GM23338 (cell line): ENCODE results near the gene NME4. TPM values are rescaled to one million over a fixed set of nuclear protein-coding genes. Genes with fewer than 3 reads are reported as not detected.

ENCODE experiments used
- ATAC-seq: fragments of 200-7000 bp; cut with Tn5 transposase; 3 replicates; pipeline ENCODE4 v1.9.1; 2020
- DNase-seq: peaks from one replicate; pipeline ENCODE4 v3.0.0-alpha.2; 2015; ENCODE audit warnings: low spot score
- H2AFZ ChIP-seq: fragments of 200-600 bp; sonication (generic); 2 replicates; pipeline ENCODE4 v1.8.0; 2016; ENCODE audit warnings: antibody characterized with exemption, mild to moderate bottlenecking, moderate library complexity
- H3F3A ChIP-seq: fragments of 200-600 bp; sonication (generic); replicated peaks from 2 replicates; pipeline ENCODE4 v1.8.0; 2017; ENCODE audit warnings: antibody characterized with exemption, mixed run types, low read depth
- H3K27ac ChIP-seq: fragments of 200-600 bp; sonication (generic); 2 replicates; pipeline ENCODE4 v1.6.1; 2016; ENCODE audit warnings: low read depth
- H3K27me3 ChIP-seq: fragments of 200-600 bp; sonication (generic); 2 replicates; pipeline ENCODE4 v1.8.0; 2016; ENCODE audit warnings: mild to moderate bottlenecking, mixed run types, moderate library complexity; ENCODE audit not compliant: insufficient read depth
- H3K36me3 ChIP-seq: fragments of 200-600 bp; sonication (generic); 2 replicates; pipeline ENCODE4 v1.8.0; 2016; ENCODE audit warnings: mild to moderate bottlenecking; ENCODE audit not compliant: insufficient read depth
- H3K4me1 ChIP-seq: fragments of 200-600 bp; sonication (generic); 2 replicates; pipeline ENCODE4 v1.8.0; 2016; ENCODE audit warnings: mild to moderate bottlenecking, moderate library complexity; ENCODE audit not compliant: insufficient read depth
- H3K4me2 ChIP-seq: fragments of 200-600 bp; sonication (generic); 2 replicates; pipeline ENCODE4 v1.7.1; 2017; ENCODE audit warnings: mixed run types
- H3K4me3 ChIP-seq: fragments of 200-600 bp; sonication (generic); 2 replicates; pipeline ENCODE4 v1.6.1; 2016; ENCODE audit warnings: mixed run types
- H3K79me2 ChIP-seq: fragments of 200-600 bp; sonication (generic); replicated peaks from 2 replicates; pipeline ENCODE4 v1.8.0; 2017; ENCODE audit warnings: mild to moderate bottlenecking; ENCODE audit not compliant: insufficient read depth
- H3K9me2 ChIP-seq: fragments of 200-600 bp; sonication (generic); 2 replicates; pipeline ENCODE4 v1.8.0; 2017; ENCODE audit not compliant: insufficient read depth
- H4K20me1 ChIP-seq: fragments of 200-600 bp; sonication (generic); replicated peaks from 2 replicates; pipeline ENCODE4 v1.8.0; 2017; ENCODE audit warnings: mild to moderate bottlenecking; ENCODE audit not compliant: insufficient read depth
- H3K27ac Mint-ChIP-seq: 2 replicates; pipeline ENCODE4 v1.8.0; 2020; ENCODE audit warnings: inconsistent platforms, mild to moderate bottlenecking, moderate library complexity, mixed read lengths
- H3K27me3 Mint-ChIP-seq: 3 replicates; pipeline ENCODE4 v1.8.0; 2022; ENCODE audit warnings: low read depth, mild to moderate bottlenecking, moderate library complexity, mixed read lengths, inconsistent platforms; ENCODE audit not compliant: insufficient read depth, poor library complexity
- H3K36me3 Mint-ChIP-seq: 3 replicates; pipeline ENCODE4 v1.8.0; 2021; ENCODE audit warnings: low read depth, mild to moderate bottlenecking, inconsistent platforms, moderate library complexity, mixed read lengths
- H3K4me1 Mint-ChIP-seq: 3 replicates; pipeline ENCODE4 v1.8.0; 2020; ENCODE audit warnings: mild to moderate bottlenecking, inconsistent platforms, mixed read lengths
- H3K4me3 Mint-ChIP-seq: 3 replicates; pipeline ENCODE4 v1.8.0; 2021; ENCODE audit warnings: moderate library complexity, mild to moderate bottlenecking, inconsistent platforms, mixed read lengths
- H3K9me3 Mint-ChIP-seq: 3 replicates; pipeline ENCODE4 v1.8.0; 2020; ENCODE audit warnings: moderate library complexity, mild to moderate bottlenecking, inconsistent platforms, mixed read lengths
- CREB1 ChIP-seq: fragments of 250-450 bp; sonication (Bioruptor Pico); IDR thresholded peaks from 2 replicates; pipeline ENCODE4 v1.5.0; 2020; ENCODE audit warnings: low read depth, mild to moderate bottlenecking, moderate library complexity
- CTCF ChIP-seq, 2 experiments: fragments of 200-600 bp in 1 of 2; sonication (generic) in 1 of 2; conservative IDR thresholded peaks; 2 replicates each; pipeline versions ENCODE4 v1.5.1 to v1.6.1; 2016 to 2017; ENCODE audit warnings: antibody characterized with exemption in 2 of 2, low read depth in 2 of 2, mild to moderate bottlenecking in 2 of 2, moderate library complexity in 1 of 2
- EZH2 ChIP-seq: fragments of 200-600 bp; sonication (generic); IDR thresholded peaks from one replicate; pipeline ENCODE4 v1.8.0; 2017; ENCODE audit warnings: antibody characterized with exemption, mild to moderate bottlenecking, low read depth; ENCODE audit not compliant: unreplicated experiment
- EZH2phosphoT487 ChIP-seq: fragments of 200-600 bp; sonication (generic); IDR thresholded peaks from one replicate; pipeline ENCODE4 v1.8.1; 2018; ENCODE audit warnings: antibody characterized with exemption; ENCODE audit not compliant: unreplicated experiment
- JUNB ChIP-seq: IDR thresholded peaks from one replicate; pipeline ENCODE4 v1.6.1; 2016; ENCODE audit warnings: antibody characterized with exemption; ENCODE audit not compliant: unreplicated experiment
- NANOG ChIP-seq: IDR thresholded peaks from 2 replicates; pipeline ENCODE4 v1.6.1; 2016; ENCODE audit warnings: antibody characterized with exemption, borderline replicate concordance
- POLR2AphosphoS5 ChIP-seq: IDR thresholded peaks from 2 replicates; pipeline ENCODE4 v1.6.1; 2016; ENCODE audit warnings: antibody characterized with exemption, low read depth
- REST ChIP-seq: IDR thresholded peaks from one replicate; pipeline ENCODE4 v1.6.1; 2018; ENCODE audit warnings: antibody characterized with exemption; ENCODE audit not compliant: unreplicated experiment
- STAT1 ChIP-seq: IDR thresholded peaks from one replicate; pipeline ENCODE4 v1.6.1; 2016; ENCODE audit warnings: antibody characterized with exemption; ENCODE audit not compliant: unreplicated experiment
- ZNF114 ChIP-seq: fragments of 250-450 bp; sonication (Bioruptor Pico); IDR thresholded peaks from 2 replicates; pipeline ENCODE4 v1.5.0; 2020; ENCODE audit warnings: mild to moderate bottlenecking, moderate library complexity
- ZNF331 ChIP-seq: fragments of 250-450 bp; sonication (Bioruptor Pico); IDR thresholded peaks from 2 replicates; pipeline ENCODE4 v1.5.0; 2020; ENCODE audit warnings: low read depth, mild to moderate bottlenecking, moderate library complexity
- polyA plus RNA-seq: library from polyadenylated mRNA; unstranded; fragments of >200 nt; fragmentation: Nextera tagmentation; extraction: Ambion mirVana; gene quantifications from 2 replicates; pipeline ENCODE4 v1.2.1, GENCODE V29; 2016
- total RNA-seq: library from RNA; depleted of rRNA; stranded (reverse); fragments of >200 nt; shearing (Covaris generic); gene quantifications from 2 replicates; pipeline ENCODE4 v1.2.3, GENCODE V29; 2014
- TF ChIP-seq, protein P1 (sequence below): fragments of 250-450 bp; sonication (Bioruptor Pico); IDR thresholded peaks from 2 replicates; pipeline ENCODE4 v1.5.0; 2020; ENCODE audit warnings: mild to moderate bottlenecking, moderate library complexity
- TF ChIP-seq, protein P2 (sequence below): IDR thresholded peaks from 2 replicates; pipeline ENCODE4 v1.6.1; 2016; ENCODE audit warnings: antibody characterized with exemption

NME4 gene
- total and polyA plus RNA-seq, 2 experiments from 2014 or later, result 249 to 511 TPM

GRCh38 chr16:400061-400591, 3.1 kb downstream of the NME4 start:
- H3K4me2 ChIP-seq, result peak overlapping the region; percentile 90
- peak overlapping the region; percentile 90 for H3K4me3 ChIP-seq
- H3K9me3 Mint-ChIP-seq, result peaks cover 5% of the 10 kb centered on the region; the same call in 2 of the 3 replicates
- H3K4me3 Mint-ChIP-seq, result peak overlapping the region; percentile 81
- no peak for ATAC-seq
- peaks cover 28% of the 10 kb centered on the region for H3K27me3 Mint-ChIP-seq
- peaks cover 37% of the 10 kb centered on the region for H3F3A ChIP-seq
- no peak overlapping the region for H2AFZ ChIP-seq
- no peaks in the 10 kb centered on the region for H3K27me3 ChIP-seq
- H3K27ac ChIP-seq, result peak overlapping the region; percentile 81
- H3K79me2 ChIP-seq, result peaks cover 5% of the 10 kb centered on the region; the same call in 1 of the 2 replicates
- peaks cover 22% of the 10 kb centered on the region for H3K36me3 Mint-ChIP-seq
- H3K27ac Mint-ChIP-seq, result no peak overlapping the region
- TF ChIP-seq, protein P1, sequence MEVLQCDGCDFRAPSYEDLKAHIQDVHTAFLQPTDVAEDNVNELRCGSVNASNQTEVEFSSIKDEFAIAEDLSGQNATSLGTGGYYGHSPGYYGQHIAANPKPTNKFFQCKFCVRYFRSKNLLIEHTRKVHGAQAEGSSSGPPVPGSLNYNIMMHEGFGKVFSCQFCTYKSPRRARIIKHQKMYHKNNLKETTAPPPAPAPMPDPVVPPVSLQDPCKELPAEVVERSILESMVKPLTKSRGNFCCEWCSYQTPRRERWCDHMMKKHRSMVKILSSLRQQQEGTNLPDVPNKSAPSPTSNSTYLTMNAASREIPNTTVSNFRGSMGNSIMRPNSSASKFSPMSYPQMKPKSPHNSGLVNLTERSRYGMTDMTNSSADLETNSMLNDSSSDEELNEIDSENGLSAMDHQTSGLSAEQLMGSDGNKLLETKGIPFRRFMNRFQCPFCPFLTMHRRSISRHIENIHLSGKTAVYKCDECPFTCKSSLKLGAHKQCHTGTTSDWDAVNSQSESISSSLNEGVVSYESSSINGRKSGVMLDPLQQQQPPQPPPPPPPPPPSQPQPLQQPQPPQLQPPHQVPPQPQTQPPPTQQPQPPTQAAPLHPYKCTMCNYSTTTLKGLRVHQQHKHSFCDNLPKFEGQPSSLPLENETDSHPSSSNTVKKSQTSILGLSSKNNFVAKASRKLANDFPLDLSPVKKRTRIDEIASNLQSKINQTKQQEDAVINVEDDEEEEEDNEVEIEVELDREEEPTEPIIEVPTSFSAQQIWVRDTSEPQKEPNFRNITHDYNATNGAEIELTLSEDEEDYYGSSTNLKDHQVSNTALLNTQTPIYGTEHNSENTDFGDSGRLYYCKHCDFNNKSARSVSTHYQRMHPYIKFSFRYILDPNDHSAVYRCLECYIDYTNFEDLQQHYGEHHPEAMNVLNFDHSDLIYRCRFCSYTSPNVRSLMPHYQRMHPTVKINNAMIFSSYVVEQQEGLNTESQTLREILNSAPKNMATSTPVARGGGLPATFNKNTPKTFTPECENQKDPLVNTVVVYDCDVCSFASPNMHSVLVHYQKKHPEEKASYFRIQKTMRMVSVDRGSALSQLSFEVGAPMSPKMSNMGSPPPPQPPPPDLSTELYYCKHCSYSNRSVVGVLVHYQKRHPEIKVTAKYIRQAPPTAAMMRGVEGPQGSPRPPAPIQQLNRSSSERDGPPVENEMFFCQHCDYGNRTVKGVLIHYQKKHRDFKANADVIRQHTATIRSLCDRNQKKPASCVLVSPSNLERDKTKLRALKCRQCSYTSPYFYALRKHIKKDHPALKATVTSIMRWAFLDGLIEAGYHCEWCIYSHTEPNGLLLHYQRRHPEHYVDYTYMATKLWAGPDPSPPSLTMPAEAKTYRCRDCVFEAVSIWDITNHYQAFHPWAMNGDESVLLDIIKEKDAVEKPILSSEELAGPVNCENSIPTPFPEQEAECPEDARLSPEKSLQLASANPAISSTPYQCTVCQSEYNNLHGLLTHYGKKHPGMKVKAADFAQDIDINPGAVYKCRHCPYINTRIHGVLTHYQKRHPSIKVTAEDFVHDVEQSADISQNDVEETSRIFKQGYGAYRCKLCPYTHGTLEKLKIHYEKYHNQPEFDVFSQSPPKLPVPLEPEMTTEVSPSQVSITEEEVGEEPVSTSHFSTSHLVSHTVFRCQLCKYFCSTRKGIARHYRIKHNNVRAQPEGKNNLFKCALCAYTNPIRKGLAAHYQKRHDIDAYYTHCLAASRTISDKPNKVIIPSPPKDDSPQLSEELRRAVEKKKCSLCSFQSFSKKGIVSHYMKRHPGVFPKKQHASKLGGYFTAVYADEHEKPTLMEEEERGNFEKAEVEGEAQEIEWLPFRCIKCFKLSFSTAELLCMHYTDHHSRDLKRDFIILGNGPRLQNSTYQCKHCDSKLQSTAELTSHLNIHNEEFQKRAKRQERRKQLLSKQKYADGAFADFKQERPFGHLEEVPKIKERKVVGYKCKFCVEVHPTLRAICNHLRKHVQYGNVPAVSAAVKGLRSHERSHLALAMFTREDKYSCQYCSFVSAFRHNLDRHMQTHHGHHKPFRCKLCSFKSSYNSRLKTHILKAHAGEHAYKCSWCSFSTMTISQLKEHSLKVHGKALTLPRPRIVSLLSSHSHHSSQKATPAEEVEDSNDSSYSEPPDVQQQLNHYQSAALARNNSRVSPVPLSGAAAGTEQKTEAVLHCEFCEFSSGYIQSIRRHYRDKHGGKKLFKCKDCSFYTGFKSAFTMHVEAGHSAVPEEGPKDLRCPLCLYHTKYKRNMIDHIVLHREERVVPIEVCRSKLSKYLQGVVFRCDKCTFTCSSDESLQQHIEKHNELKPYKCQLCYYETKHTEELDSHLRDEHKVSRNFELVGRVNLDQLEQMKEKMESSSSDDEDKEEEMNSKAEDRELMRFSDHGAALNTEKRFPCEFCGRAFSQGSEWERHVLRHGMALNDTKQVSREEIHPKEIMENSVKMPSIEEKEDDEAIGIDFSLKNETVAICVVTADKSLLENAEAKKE (CRISPR knock-in tag), result no peak
- TF ChIP-seq JUNB, result no peak
- TF ChIP-seq POLR2AphosphoS5, result no peak
- TF ChIP-seq NANOG, result no peak
- no peak for TF ChIP-seq EZH2phosphoT487
- TF ChIP-seq STAT1, result no peak
- no peak for TF ChIP-seq EZH2
- TF ChIP-seq, protein P2, sequence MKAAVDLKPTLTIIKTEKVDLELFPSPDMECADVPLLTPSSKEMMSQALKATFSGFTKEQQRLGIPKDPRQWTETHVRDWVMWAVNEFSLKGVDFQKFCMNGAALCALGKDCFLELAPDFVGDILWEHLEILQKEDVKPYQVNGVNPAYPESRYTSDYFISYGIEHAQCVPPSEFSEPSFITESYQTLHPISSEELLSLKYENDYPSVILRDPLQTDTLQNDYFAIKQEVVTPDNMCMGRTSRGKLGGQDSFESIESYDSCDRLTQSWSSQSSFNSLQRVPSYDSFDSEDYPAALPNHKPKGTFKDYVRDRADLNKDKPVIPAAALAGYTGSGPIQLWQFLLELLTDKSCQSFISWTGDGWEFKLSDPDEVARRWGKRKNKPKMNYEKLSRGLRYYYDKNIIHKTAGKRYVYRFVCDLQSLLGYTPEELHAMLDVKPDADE, result no peak
- TF ChIP-seq CTCF (conservative IDR thresholded peaks at IDR 0.05; ENCODE audit: low read depth in 2 of 2), result no peak
- no peak for TF ChIP-seq CREB1 (CRISPR knock-in tag)
- no peak for TF ChIP-seq REST
- no peak for TF ChIP-seq ZNF331 (CRISPR knock-in tag)
- no peak for TF ChIP-seq ZNF114 (CRISPR knock-in tag)
- no peaks in the 10 kb centered on the region; the same call in 1 of the 2 replicates for H4K20me1 ChIP-seq
- H3K4me1 ChIP-seq, result peaks cover 20% of the 10 kb centered on the region
- no peaks in the 10 kb centered on the region for H3K9me2 ChIP-seq
- DNase-seq, result peak; percentile 36
- H3K4me1 Mint-ChIP-seq, result peaks cover 29% of the 10 kb centered on the region
- H3K36me3 ChIP-seq, result no peaks in the 10 kb centered on the region; the same call in 1 of the 2 replicates
